Subcutaneous adipose tissue (tissue), 4 donors: ENCODE measurements around the gene ATG7. TPM values are rescaled to one million over a fixed set of nuclear protein-coding genes. Genes with fewer than 3 reads are reported as not detected.

ENCODE experiments used
- CTCF ChIP-seq: fragments of 450-650 bp; IDR thresholded peaks from one replicate; pipeline ENCODE4 v1.5.1; 2016; ENCODE audit warnings: low read depth, mild to moderate bottlenecking, control low read depth, antibody characterized with exemption, moderate library complexity
- total RNA-seq, 4 donors: library from RNA; depleted of rRNA; stranded (reverse); fragments of >200 nt; gene quantifications; one replicate each; pipeline ENCODE4 v1.1.0, GENCODE V29; 2016

ATG7 gene
- total RNA-seq, 4 donors from 2014 or later: 55.0 to 130 (median 87.5) TPM

DNA sequence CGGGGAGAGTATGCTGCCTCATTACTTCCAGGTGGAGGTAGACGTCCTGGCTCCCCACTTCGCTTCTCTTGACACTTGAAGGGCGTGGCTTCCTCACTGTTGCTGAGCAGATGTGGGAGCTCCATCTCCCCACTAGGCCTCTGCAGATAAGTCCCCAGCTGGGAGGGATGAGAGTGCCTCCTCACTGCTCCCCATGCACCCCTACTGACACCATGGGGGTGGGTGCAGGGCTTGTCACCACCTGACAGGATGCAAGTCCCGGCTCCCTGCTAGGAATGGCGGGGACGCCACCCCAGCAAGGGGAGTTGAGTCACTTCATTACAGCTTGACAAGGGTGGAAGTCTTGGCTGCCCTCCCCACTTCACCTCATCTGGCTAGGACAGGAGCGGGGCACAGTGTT is 36.8 kb upstream of the ATG7 start:
- TF ChIP-seq CTCF: no peak

- TF ChIP-seq CTCF: no peak
Measured at GRCh38 chr3:11236588-11237461, 35.4 kb upstream of the ATG7 start.

DNA sequence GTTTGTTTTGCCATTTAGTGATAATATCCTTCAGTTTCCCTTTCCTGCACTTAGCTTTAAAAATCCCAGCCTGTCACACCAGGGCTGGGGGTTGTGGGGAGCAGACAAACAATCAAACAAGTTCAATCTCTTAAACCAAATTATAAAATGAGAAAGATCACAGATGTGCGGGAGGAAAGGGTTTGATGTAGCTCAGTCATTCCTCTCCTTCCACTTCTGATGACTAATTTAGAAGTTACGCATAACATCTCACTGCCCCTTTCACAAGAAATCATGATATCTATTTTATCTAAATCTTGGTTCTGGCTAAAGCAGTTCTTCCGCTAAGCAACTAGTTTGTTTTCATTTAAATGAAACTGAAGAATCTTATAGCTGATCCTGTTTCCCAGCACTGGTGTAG is 34.1 kb upstream of the ATG7 start:
- no peak for TF ChIP-seq CTCF

DNA sequence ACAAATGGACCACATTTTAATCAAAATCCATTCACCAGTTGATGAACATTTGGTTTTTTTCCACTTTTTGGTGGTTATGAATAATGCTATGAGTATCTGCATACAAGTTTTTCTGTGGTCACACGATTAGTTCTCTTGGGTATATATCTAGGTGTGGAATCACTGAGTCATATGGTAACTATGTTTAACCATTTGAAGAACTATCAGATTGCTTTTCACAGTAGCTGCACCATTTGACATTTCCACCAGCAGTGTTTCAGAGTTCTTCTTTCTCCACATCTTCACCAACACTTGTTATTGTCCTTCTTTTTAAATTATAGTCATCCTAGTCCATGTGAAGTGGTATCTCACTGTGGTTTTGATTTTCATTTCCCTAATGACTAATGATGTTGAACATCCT is 33.3 kb upstream of the ATG7 start:
- no peak for TF ChIP-seq CTCF

- no peak for TF ChIP-seq CTCF
Measured at GRCh38 chr3:11239796-11240195, 32.4 kb upstream of the ATG7 start.

GRCh38 chr3:11240496-11240895 is 31.7 kb upstream of the ATG7 start:
- TF ChIP-seq CTCF: no peak

DNA sequence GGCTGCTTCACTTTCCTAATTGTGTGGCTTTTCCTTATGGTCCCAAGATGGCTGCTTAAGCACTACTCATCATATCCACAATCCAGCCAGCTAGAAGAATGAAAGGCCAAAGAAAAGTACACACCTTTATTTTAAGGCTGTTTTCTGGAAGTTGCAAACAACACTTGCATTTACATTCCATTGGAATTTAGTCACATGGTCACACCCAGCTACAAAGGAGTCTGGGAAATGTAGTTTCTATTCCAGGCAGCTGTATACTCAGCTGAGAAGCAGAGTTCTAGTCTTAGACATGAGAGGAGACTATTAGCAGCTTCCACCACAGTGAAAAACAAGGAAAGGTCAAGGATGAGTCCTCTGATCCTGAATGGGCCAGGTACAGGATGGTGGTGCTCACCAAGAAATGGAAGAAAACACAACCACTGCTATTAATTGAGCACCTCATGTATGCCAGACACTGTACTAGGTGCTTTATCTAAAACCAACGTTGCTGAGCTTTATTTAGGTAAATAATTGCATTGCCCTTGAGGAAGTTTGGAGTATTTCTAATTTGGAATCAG is 28.0 kb upstream of the ATG7 start:
- TF ChIP-seq CTCF: no peak
